ENCODE results near the gene CYCS. TPM values are rescaled to one million over a fixed set of nuclear protein-coding genes. Genes with fewer than 3 reads are reported as not detected.

Gene CYCS
- total RNA-seq, 6 experiments from 2014 or later = 113 to 142 (median 130) TPM

DNA sequence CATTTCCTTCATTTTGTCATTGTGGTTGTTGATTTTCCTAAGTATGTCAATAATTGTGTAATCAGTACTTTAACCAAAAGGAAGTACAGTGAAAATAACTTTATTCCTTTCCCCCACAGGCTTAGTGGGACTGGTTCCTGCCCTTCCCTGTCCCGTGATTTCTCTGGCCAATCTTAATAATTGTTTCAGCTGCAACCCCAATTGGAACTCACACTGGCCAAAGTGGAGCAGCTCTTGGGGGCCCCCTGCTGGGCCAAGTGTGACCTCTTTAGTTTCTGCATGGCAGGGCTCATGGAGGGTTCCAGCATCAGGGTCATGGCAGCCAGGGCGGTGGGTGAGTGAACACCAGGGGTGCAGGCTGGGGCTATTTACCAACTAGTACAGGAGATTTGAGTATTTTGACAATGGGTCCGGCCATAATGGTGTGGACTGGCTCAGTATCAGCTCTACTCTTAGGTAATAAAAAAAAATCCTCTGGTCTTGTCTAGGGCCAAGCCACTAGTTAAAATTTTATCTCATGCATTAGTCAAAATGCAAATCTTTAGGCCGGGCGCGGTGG lies 31.7 kb downstream of the CYCS start:
- Mint-ChIP-seq H3K36me3 (ENCODE audit: low read depth) (no peaks in the 10 kb centered on the region), H3K27me3 (ENCODE audit: insufficient read depth) (no peaks in the 10 kb centered on the region; the same call in 1 of the 2 replicates), H3K27ac (no peak overlapping the region), H3K4me1 (ENCODE audit: low read depth) (peaks cover 27% of the 10 kb centered on the region), H3K9me3 (no peaks in the 10 kb centered on the region), H3K4me3 (no peak overlapping the region)
- peak; percentile 69 for DNase-seq
- peak; percentile 94 for TF ChIP-seq CTCF (IDR thresholded peaks at IDR 0.05)

DNA sequence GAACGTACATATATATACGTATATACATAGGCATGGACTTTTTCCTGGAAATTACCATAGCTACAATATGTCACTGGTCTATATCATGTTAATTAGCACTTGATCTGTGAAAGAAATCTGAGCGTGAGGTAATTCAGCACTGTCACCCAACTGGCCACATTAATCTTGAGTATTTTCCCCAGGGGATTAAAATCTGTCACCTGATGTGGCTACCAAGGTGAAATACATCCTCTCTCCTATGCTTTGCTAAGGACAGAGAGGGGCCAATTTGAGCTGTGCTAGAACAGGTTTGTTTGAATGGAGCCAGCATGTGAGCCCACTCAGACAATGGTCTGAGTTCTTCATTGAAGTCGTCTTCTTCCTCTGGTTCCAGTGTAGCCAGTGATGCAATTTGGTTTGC lies 33.3 kb downstream of the CYCS start:
- TF ChIP-seq CTCF (IDR thresholded peaks at IDR 0.05) = no peak
- no peaks in the 10 kb centered on the region; the same call in 1 of the 2 replicates for H3K27me3 Mint-ChIP-seq (ENCODE audit: insufficient read depth)
- no peak for DNase-seq
- no peaks in the 10 kb centered on the region for H3K36me3 Mint-ChIP-seq (ENCODE audit: low read depth)
- H3K9me3 Mint-ChIP-seq = no peaks in the 10 kb centered on the region
- peaks cover 21% of the 10 kb centered on the region for H3K4me1 Mint-ChIP-seq (ENCODE audit: low read depth)
- H3K4me3 Mint-ChIP-seq = no peak overlapping the region
- no peak overlapping the region for H3K27ac Mint-ChIP-seq

DNA sequence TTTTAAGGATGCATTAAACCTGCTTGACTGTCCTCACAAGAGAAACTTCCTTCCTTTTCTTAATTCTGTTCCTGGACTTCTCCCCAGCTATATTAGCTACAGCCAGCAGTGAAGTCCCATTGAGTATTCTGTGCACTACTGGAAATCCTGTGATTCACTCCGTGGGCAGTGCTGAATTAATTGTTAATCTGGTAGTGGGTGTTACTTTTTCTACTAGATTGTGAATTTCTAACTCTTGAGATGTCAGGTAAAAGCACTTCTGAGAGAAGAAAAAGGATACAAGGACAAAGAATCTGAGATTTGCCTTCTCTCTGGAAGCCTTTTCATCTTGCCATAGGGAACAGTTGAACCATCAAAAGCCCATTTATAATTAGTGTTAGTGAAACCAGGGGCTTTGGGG lies 33.9 kb downstream of the CYCS start:
- no peaks in the 10 kb centered on the region for H3K9me3 Mint-ChIP-seq
- no peak overlapping the region for H3K27ac Mint-ChIP-seq
- no peak for DNase-seq
- no peak for TF ChIP-seq CTCF (IDR thresholded peaks at IDR 0.05)
- H3K36me3 Mint-ChIP-seq (ENCODE audit: low read depth) = no peaks in the 10 kb centered on the region
- H3K4me1 Mint-ChIP-seq (ENCODE audit: low read depth) = peaks cover 21% of the 10 kb centered on the region
- H3K4me3 Mint-ChIP-seq = no peak overlapping the region
- H3K27me3 Mint-ChIP-seq (ENCODE audit: insufficient read depth) = no peaks in the 10 kb centered on the region; the same call in 1 of the 2 replicates

DNA sequence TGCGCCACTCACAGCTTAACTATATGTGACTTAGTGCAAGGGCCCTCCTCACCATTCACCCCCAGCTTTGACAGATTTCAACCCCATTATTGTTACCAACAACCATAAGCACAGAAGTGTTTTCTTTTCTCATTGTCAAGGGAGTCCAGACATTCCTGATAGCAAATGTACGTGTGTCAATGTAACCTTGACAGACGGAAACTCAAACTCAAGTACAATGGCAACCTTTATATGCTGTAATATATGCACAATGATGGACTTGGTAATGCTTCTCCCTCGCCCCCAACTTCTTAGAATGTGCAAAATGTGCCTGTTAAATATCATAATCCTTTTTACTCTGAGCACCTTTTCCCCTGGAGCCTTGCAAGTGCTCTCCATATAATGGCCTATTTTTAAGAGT lies 34.7 kb downstream of the CYCS start:
- TF ChIP-seq CTCF (IDR thresholded peaks at IDR 0.05) = no peak
- Mint-ChIP-seq H3K4me1 (ENCODE audit: low read depth) (peaks cover 21% of the 10 kb centered on the region), H3K9me3 (peaks cover 3% of the 10 kb centered on the region; the same call in 1 of the 2 replicates), H3K4me3 (no peak overlapping the region), H3K27ac (no peak overlapping the region), H3K27me3 (ENCODE audit: insufficient read depth) (no peaks in the 10 kb centered on the region; the same call in 1 of the 2 replicates), H3K36me3 (ENCODE audit: low read depth) (peaks cover 3% of the 10 kb centered on the region)
- DNase-seq = no peak

GRCh38 chr7:25087855-25088254 lies 37.2 kb downstream of the CYCS start:
- Mint-ChIP-seq H3K36me3 (ENCODE audit: low read depth) (peaks cover 3% of the 10 kb centered on the region), H3K27me3 (ENCODE audit: insufficient read depth) (no peaks in the 10 kb centered on the region; the same call in 1 of the 2 replicates), H3K9me3 (peaks cover 3% of the 10 kb centered on the region; the same call in 1 of the 2 replicates), H3K4me1 (ENCODE audit: low read depth) (peaks cover 7% of the 10 kb centered on the region), H3K27ac (no peak overlapping the region), H3K4me3 (no peak overlapping the region)
- no peak for TF ChIP-seq CTCF (IDR thresholded peaks at IDR 0.05)
- DNase-seq = no peak
